H1 (cell line): ENCODE data around the gene RICTOR. TPM values are rescaled to one million over a fixed set of nuclear protein-coding genes. Genes with fewer than 3 reads are reported as not detected.

Experiments
- RAD21 ChIP-seq, 2 experiments: IDR thresholded peaks in 1 of 2; conservative IDR thresholded peaks in 1 of 2; 2 replicates each; pipeline ENCODE4 v1.6.1; 2011; ENCODE audit warnings: low read depth in 2 of 2, low read length in 2 of 2, improper control_type of control experiment in 1 of 2, inconsistent platforms in 1 of 2, mild to moderate bottlenecking in 1 of 2, moderate library complexity in 1 of 2
- polyA plus RNA-seq, 7 experiments: library from polyadenylated mRNA; depleted of rRNA in 3 of 7; stranded (reverse) in 5 of 7; unstranded in 2 of 7; fragments of >200 nt in 5 of 7; fragments of 200-250 nt in 2 of 7; gene quantifications; 1 replicate in 5 of 7; 2 replicates in 1 of 7; 4 replicates in 1 of 7; pipeline versions ENCODE4 v1.2.1 to v1.2.3, GENCODE V29; 2011 to 2013; ENCODE audit warnings: missing spikeins in 2 of 7, mixed read lengths in 2 of 7
- total RNA-seq: library from RNA; stranded (reverse); fragmentation: NEBNext Ultra II Directional; extraction: Animal tissue kit (Norgen Biotek cat#: 25700); gene quantifications from 2 replicates; pipeline ENCODE4 v1.2.1, GENCODE V29; 2021
- TF ChIP-seq, protein P1 (sequence below): IDR thresholded peaks from 2 replicates; pipeline ENCODE4 v1.6.1; 2012; ENCODE audit warnings: inconsistent platforms

The RICTOR gene
- total and polyA plus RNA-seq, 2 of the 8 experiments (the other 6 are each of a cell fraction or from before 2014, with no cell fraction given) = 4.3 to 26.6 TPM

DNA sequence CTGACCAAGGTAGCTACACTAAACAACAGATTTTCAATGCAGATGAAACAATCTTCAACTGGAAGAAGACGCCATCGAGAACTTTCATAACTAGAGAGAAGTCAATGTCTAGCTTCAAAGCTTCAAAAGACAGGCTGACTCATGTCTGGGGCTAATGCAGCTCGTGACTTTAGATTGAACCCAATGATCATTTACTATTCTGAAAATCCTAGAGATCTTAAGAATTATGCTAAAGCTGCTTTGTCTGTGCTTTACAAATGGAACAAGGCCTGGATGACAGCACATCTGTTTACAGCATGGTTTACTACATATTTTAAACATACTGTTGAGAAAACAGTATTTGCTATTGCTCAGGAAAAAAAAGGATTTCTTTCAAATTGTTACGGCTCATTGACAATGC is 54.9 kb downstream of the RICTOR start (continued):
- TF ChIP-seq, protein P1, sequence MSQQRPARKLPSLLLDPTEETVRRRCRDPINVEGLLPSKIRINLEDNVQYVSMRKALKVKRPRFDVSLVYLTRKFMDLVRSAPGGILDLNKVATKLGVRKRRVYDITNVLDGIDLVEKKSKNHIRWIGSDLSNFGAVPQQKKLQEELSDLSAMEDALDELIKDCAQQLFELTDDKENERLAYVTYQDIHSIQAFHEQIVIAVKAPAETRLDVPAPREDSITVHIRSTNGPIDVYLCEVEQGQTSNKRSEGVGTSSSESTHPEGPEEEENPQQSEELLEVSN = no peak
- no peak for TF ChIP-seq RAD21 (IDR thresholded peaks at IDR 0.05 in 1 of 2, conservative IDR thresholded peaks at IDR 0.05 in 1 of 2; ENCODE audit: low read depth in 2 of 2, low read length in 2 of 2)
